Uterus (tissue), 2 donors: ENCODE results near the gene GNGT2.

Experiments used
- CTCF ChIP-seq, 4 experiments: fragments of 200-600 bp in 2 of 4; fragments of 450-650 bp in 2 of 4; sonication (generic) in 2 of 4; IDR thresholded peaks; one replicate each; pipeline ENCODE4 v1.5.1; 2016 to 2019; ENCODE audit warnings: antibody characterized with exemption in 4 of 4, mild to moderate bottlenecking in 2 of 4, moderate library complexity in 1 of 4
- POLR2A ChIP-seq, 2 donors: fragments of 450-650 bp; IDR thresholded peaks; one replicate each; pipeline ENCODE4 v1.6.1; 2016; ENCODE audit warnings: antibody characterized with exemption in 2 of 2, mild to moderate bottlenecking in 1 of 2, moderate library complexity in 1 of 2

GRCh38 chr17:49204516-49204915, 5.9 kb downstream of the GNGT2 start:
- TF ChIP-seq CTCF (IDR thresholded peaks at IDR 0.05) (no peak), POLR2A (IDR thresholded peaks at IDR 0.05) (no peak)
